CD8-positive, alpha-beta memory T cell (primary cell): ENCODE measurements around the gene UBA5. TPM values are rescaled to one million over a fixed set of nuclear protein-coding genes. Genes with fewer than 3 reads are reported as not detected.

Experiments used
- CTCF ChIA-PET: fragments of 350-600 bp; sonication (Branson Sonifier 250); formaldehyde crosslinking; loops from one replicate; lab custom pipeline; 2021; ENCODE audit warnings: antibody characterized with exemption; lab: Charles Lee
- POLR2A ChIA-PET: fragments of 350-600 bp; sonication (Branson Sonifier 250); formaldehyde crosslinking; loops from one replicate; lab custom pipeline; 2021; ENCODE audit warnings: antibody characterized with exemption; lab: Charles Lee
- DNase-seq, 5 donors: peaks; one replicate each; pipeline versions ENCODE4 v3.0.0 to v3.0.0-alpha.2; 2020 to 2022; ENCODE audit warnings: mixed read lengths in 1 of 5
- H3K27ac ChIP-seq: one replicate; pipeline ENCODE4 v1.7.0; 2013; ENCODE audit warnings: low read depth, mild to moderate bottlenecking, low read length, moderate library complexity
- H3K27me3 ChIP-seq: 2 replicates; pipeline ENCODE4 v1.7.0; 2013; ENCODE audit warnings: low read length, mild to moderate bottlenecking; ENCODE audit not compliant: insufficient read depth, poor library complexity, severe bottlenecking
- H3K36me3 ChIP-seq: 2 replicates; pipeline ENCODE4 v1.7.0; 2013; ENCODE audit warnings: mild to moderate bottlenecking, low read length, moderate library complexity; ENCODE audit not compliant: insufficient read depth
- H3K4me1 ChIP-seq: 2 replicates; pipeline ENCODE4 v1.7.0; 2013; ENCODE audit warnings: mild to moderate bottlenecking, low read length, moderate library complexity; ENCODE audit not compliant: insufficient read depth
- H3K4me3 ChIP-seq: 2 replicates; pipeline ENCODE4 v1.7.0; 2013; ENCODE audit warnings: mild to moderate bottlenecking, low read length
- H3K9me3 ChIP-seq: 2 replicates; pipeline ENCODE4 v1.7.0; 2013; ENCODE audit warnings: mild to moderate bottlenecking, low read length
- H3K27ac Mint-ChIP-seq, 8 donors: one replicate each; pipeline ENCODE4 v1.8.0; 2020 to 2021; ENCODE audit warnings: mixed read lengths in 8 of 8, mild to moderate bottlenecking in 6 of 8, inconsistent platforms in 3 of 8, moderate library complexity in 3 of 8
- H3K27me3 Mint-ChIP-seq, 2 donors: one replicate each; pipeline ENCODE4 v1.8.0; 2020 to 2021; ENCODE audit warnings: mixed read lengths in 2 of 2, mild to moderate bottlenecking in 1 of 2, moderate library complexity in 1 of 2
- H3K36me3 Mint-ChIP-seq, 3 donors: one replicate each; pipeline ENCODE4 v1.8.0; 2020 to 2021; ENCODE audit warnings: mixed read lengths in 3 of 3, inconsistent platforms in 1 of 3, mild to moderate bottlenecking in 1 of 3
- H3K4me1 Mint-ChIP-seq, 3 donors: one replicate each; pipeline ENCODE4 v1.8.0; 2020 to 2021; ENCODE audit warnings: mixed read lengths in 3 of 3, inconsistent platforms in 1 of 3, mild to moderate bottlenecking in 1 of 3
- H3K4me3 Mint-ChIP-seq, 7 donors: one replicate each; pipeline ENCODE4 v1.8.0; 2020 to 2021; ENCODE audit warnings: mixed read lengths in 7 of 7, mild to moderate bottlenecking in 6 of 7, moderate library complexity in 4 of 7, inconsistent platforms in 2 of 7
- H3K9me3 Mint-ChIP-seq, 5 donors: one replicate each; pipeline ENCODE4 v1.8.0; 2020 to 2022; ENCODE audit warnings: mixed read lengths in 5 of 5, mild to moderate bottlenecking in 3 of 5, moderate library complexity in 2 of 5, inconsistent platforms in 1 of 5
- polyA plus RNA-seq: library from polyadenylated mRNA; unstranded; fragments of 300-500 nt; fragmentation: Illumina TruSeq; gene quantifications from one replicate; pipeline ENCODE4 v1.2.3, GENCODE V29; 2021
- total RNA-seq, 2 experiments: library from RNA; stranded (reverse); gene quantifications; one replicate each; pipeline ENCODE4 v1.2.3, GENCODE V29; 2021

The UBA5 gene
- total and polyA plus RNA-seq, 3 experiments from 2014 or later: 39.5 to 53.4 (median 52.1) TPM

GRCh38 chr3:132654721-132655120 lies 5.4 kb upstream of the UBA5 start:
- H3K4me3 Mint-ChIP-seq: no peak overlapping the region
- no peak overlapping the region for H3K27ac Mint-ChIP-seq
- H3K9me3 Mint-ChIP-seq: no peaks in the 10 kb centered on the region
- Histone ChIP-seq H3K9me3 (no peaks in the 10 kb centered on the region), H3K4me1 (peaks cover 15% of the 10 kb centered on the region), H3K27me3 (no peaks in the 10 kb centered on the region), H3K27ac (no peak overlapping the region), H3K36me3 (no peaks in the 10 kb centered on the region), H3K4me3 (no peak overlapping the region)
- DNase-seq: no peak
- H3K4me1 Mint-ChIP-seq: peaks cover 29 to 37% (median 31%) of the 10 kb centered on the region in 3 donors
- no peaks in the 10 kb centered on the region for H3K27me3 Mint-ChIP-seq
- ChIA-PET CTCF (no interaction called here), POLR2A (no interaction called here)
- H3K36me3 Mint-ChIP-seq: peaks cover 0 to 5% (median 0%) of the 10 kb centered on the region in 3 donors

- H3K4me3 Mint-ChIP-seq: no peak overlapping the region
- no peak overlapping the region for H3K4me3 ChIP-seq
- H3K9me3 ChIP-seq: no peaks in the 10 kb centered on the region
- H3K36me3 Mint-ChIP-seq: peaks cover 0 to 13% (median 0%) of the 10 kb centered on the region in 3 donors
- no peaks in the 10 kb centered on the region for H3K27me3 Mint-ChIP-seq
- peaks cover 15% of the 10 kb centered on the region for H3K4me1 ChIP-seq
- no peaks in the 10 kb centered on the region for H3K9me3 Mint-ChIP-seq
- no peaks in the 10 kb centered on the region for H3K36me3 ChIP-seq
- peaks cover 27 to 38% (median 31%) of the 10 kb centered on the region in 3 donors for H3K4me1 Mint-ChIP-seq
- POLR2A ChIA-PET: no interaction called here
- no peaks in the 10 kb centered on the region for H3K27me3 ChIP-seq
- no peak for DNase-seq
- no peak overlapping the region for H3K27ac ChIP-seq
- H3K27ac Mint-ChIP-seq: no peak overlapping the region
- CTCF ChIA-PET: no interaction called here
These were observed 4.7 kb upstream of the UBA5 start for GRCh38 chr3:132655471-132655870.

- POLR2A ChIA-PET: interaction anchor here (0.6 kb wide), 1 partner anchor 212 kb away, joined by 3 read pairs; no protein-coding TSS in a partner anchor
- Mint-ChIP-seq H3K36me3 (peaks cover 0 to 17% (median 0%) of the 10 kb centered on the region in 3 donors), H3K4me1 (peaks cover 46 to 64% (median 54%) of the 10 kb centered on the region in 3 donors), H3K27me3 (no peaks in the 10 kb centered on the region), H3K9me3 (no peaks in the 10 kb centered on the region), H3K27ac (peak overlapping the region in 3 of 8 donors; percentile 8 to 46 (median 14)), H3K4me3 (peak overlapping the region; percentile 51 to 99 (median 96))
- Histone ChIP-seq H3K9me3 (no peaks in the 10 kb centered on the region), H3K27me3 (no peaks in the 10 kb centered on the region), H3K4me3 (no peak overlapping the region), H3K4me1 (peaks cover 33% of the 10 kb centered on the region), H3K27ac (no peak overlapping the region), H3K36me3 (no peaks in the 10 kb centered on the region)
- no peak for DNase-seq
- CTCF ChIA-PET: no interaction called here
These were observed 2.0 kb upstream of the UBA5 start for GRCh38 chr3:132657869-132658747.

- peak in 1 of 5 donors; percentile 2 for DNase-seq
- POLR2A ChIA-PET: no interaction called here
- H3K4me1 ChIP-seq: peaks cover 33% of the 10 kb centered on the region
These were observed 1.1 kb upstream of the UBA5 start for GRCh38 chr3:132659000-132659364.

DNA sequence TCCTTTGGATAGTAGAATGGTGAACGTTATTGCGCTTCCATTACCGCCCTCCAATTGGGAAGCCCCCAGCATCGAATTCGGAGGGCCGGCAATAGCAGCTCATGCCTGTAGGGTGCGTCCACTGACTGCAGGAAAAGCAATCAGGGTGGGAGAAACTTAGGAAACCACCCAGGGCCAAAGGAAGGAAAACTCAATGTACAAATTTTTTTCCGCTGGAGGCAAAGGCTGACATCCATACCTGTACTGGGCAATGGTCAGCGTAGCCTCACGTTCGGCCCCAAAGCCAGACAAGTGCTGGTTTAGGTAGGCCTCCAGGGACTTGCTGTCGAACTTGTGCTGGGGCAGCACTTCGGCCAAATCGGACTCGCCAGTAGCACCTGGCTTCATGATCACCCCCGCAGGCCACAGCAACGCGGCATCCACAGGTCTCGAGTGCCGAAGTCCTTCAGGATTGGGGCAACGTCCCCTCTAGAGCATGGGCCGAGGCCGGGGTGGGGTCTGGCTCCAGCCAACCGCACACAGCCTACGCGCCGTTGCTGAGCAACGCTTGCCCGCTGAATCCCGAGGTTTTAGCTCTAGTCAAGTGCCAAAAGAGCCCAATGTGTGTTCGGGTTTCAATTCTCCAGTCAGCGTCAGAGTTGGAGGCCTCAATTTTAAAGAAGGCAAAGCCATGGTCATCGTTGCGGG lies 621 bp upstream of the UBA5 start, which contains the start of gene ACAD11:
Gene ACAD11, minus strand, starts transcription at position 445 of the 687 bp plus-strand sequence. Its CDS starts 58 bp downstream, at position 387.
- Histone ChIP-seq H3K27me3 (no peaks in the 10 kb centered on the region), H3K36me3 (no peaks in the 10 kb centered on the region), H3K4me3 (peak within 1 kb of the TSS; percentile 84), H3K9me3 (no peaks in the 10 kb centered on the region), H3K4me1 (peaks cover 33% of the 10 kb centered on the region), H3K27ac (peak within 1 kb of the TSS; percentile 81)
- peak in 4 of 5 donors; percentile 18 to 57 (median 28) for DNase-seq
- Mint-ChIP-seq H3K36me3 (peaks cover 0 to 20% (median 0%) of the 10 kb centered on the region in 3 donors), H3K4me3 (peak within 1 kb of the TSS; percentile 94 to 99 (median 97)), H3K9me3 (no peaks in the 10 kb centered on the region), H3K27ac (peak within 1 kb of the TSS; percentile 94 to 99 (median 96)), H3K27me3 (no peaks in the 10 kb centered on the region), H3K4me1 (peaks cover 55 to 77% (median 66%) of the 10 kb centered on the region in 3 donors)
- CTCF ChIA-PET: interaction anchor here (0.6 kb wide), 1 partner anchor 1003 kb away, joined by 3 read pairs; no protein-coding TSS in a partner anchor
- POLR2A ChIA-PET: interaction anchor here (0.6 kb wide), 1 partner anchor 16 kb away, joined by 3 read pairs; no protein-coding TSS in a partner anchor

More at GRCh38 chr3:132659000-132659364, 1.1 kb upstream of the UBA5 start:
- Histone ChIP-seq H3K9me3 (no peaks in the 10 kb centered on the region), H3K27ac (no peak overlapping the region), H3K4me3 (peak overlapping the region; percentile 84), H3K27me3 (no peaks in the 10 kb centered on the region), H3K36me3 (no peaks in the 10 kb centered on the region)
- H3K27me3 Mint-ChIP-seq: no peaks in the 10 kb centered on the region
- H3K36me3 Mint-ChIP-seq: peaks cover 0 to 20% (median 0%) of the 10 kb centered on the region in 3 donors
- CTCF ChIA-PET: no interaction called here
- peaks cover 53 to 73% (median 63%) of the 10 kb centered on the region in 3 donors for H3K4me1 Mint-ChIP-seq
- peak overlapping the region in 7 of 8 donors; percentile 94 to 98 (median 96) for H3K27ac Mint-ChIP-seq
- peak overlapping the region; percentile 94 to 99 (median 97) for H3K4me3 Mint-ChIP-seq
- H3K9me3 Mint-ChIP-seq: no peaks in the 10 kb centered on the region

GRCh38 chr3:132660811-132661070 lies 612 bp downstream of the UBA5 start:
- Mint-ChIP-seq H3K4me1 (peaks cover 59 to 78% (median 70%) of the 10 kb centered on the region in 3 donors), H3K4me3 (peak overlapping the region; percentile 94 to 99 (median 97)), H3K27me3 (no peaks in the 10 kb centered on the region), H3K9me3 (no peaks in the 10 kb centered on the region), H3K36me3 (peaks cover 0 to 20% (median 0%) of the 10 kb centered on the region in 3 donors), H3K27ac (peak overlapping the region; percentile 94 to 99 (median 96))
- H3K27me3 ChIP-seq: no peaks in the 10 kb centered on the region
- ChIA-PET CTCF (interaction anchor here (1.0 to 1.5 kb wide), 3 partner anchors 18 to 125 kb away, joined by 3 to 6 read pairs (median 3); no protein-coding TSS in a partner anchor), POLR2A (interaction anchor here (1.2 to 1.3 kb wide), 2 partner anchors 61 to 913 kb away, joined by 3 to 5 read pairs; partner anchors contain the start of gene CDV3)
- DNase-seq: no peak
- peak overlapping the region; percentile 84 for H3K4me3 ChIP-seq
- no peaks in the 10 kb centered on the region for H3K36me3 ChIP-seq
- peak overlapping the region; percentile 81 for H3K27ac ChIP-seq
- H3K4me1 ChIP-seq: peaks cover 33% of the 10 kb centered on the region
- H3K9me3 ChIP-seq: no peaks in the 10 kb centered on the region

DNA sequence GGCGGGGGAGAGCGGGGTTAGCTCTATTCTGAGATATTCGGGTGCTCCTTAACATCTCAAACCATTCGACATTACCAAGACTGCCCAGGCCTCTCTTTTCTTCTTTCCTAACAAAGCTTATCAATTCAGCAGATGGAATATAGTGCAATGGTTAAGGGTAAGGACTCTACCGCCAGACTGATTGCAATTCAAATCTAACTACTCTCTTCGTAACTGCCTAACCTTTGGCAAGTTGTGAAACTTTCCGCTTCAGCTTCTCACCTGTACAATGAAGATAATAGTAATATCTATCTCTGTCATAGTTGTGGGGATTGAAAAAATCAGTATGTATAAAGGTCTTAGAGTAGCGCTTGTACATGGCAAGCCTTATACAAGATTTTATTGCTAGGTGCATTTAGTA lies 972 bp downstream of the UBA5 start:
- Histone ChIP-seq H3K9me3 (no peaks in the 10 kb centered on the region), H3K27me3 (no peaks in the 10 kb centered on the region), H3K4me3 (peak overlapping the region; percentile 84), H3K4me1 (peaks cover 33% of the 10 kb centered on the region), H3K27ac (peak overlapping the region; percentile 81), H3K36me3 (no peaks in the 10 kb centered on the region)
- ChIA-PET CTCF (interaction anchor here (1.0 to 1.5 kb wide), 3 partner anchors 18 to 125 kb away, joined by 3 to 6 read pairs (median 3); no protein-coding TSS in a partner anchor), POLR2A (interaction anchor here (1.2 to 1.3 kb wide), 2 partner anchors 61 to 913 kb away, joined by 3 to 5 read pairs; partner anchors contain the start of gene CDV3)
- peak overlapping the region; percentile 94 to 99 (median 96) for H3K27ac Mint-ChIP-seq
- peaks cover 58 to 76% (median 70%) of the 10 kb centered on the region in 3 donors for H3K4me1 Mint-ChIP-seq
- H3K4me3 Mint-ChIP-seq: peak overlapping the region; percentile 94 to 99 (median 97)
- H3K9me3 Mint-ChIP-seq: no peaks in the 10 kb centered on the region
- no peaks in the 10 kb centered on the region for H3K27me3 Mint-ChIP-seq
- no peak for DNase-seq
- H3K36me3 Mint-ChIP-seq: peaks cover 0 to 23% (median 0%) of the 10 kb centered on the region in 3 donors
